ENCODE results near the gene RPL36A.

GRCh38 chrX:101417190-101417589, 26.4 kb downstream of the RPL36A start:
- TF ChIP-seq CTCF (IDR thresholded peaks at IDR 0.05; ENCODE audit: insufficient read depth, low read depth, low read length) (no peak), EZH2 (IDR thresholded peaks at IDR 0.05; ENCODE audit: insufficient read depth, low read length) (no peak)

Measured in astrocyte (in vitro differentiated cells and primary cell).